GM21447 (cell line): ENCODE results near the gene ARHGAP26.
A peak's percentile ranks its signal among the peaks of the same experiment; 100 is the strongest.

Experiments used
- ATAC-seq: cut with Tn5 transposase; IDR thresholded peaks from one replicate; pipeline ENCODE4 v1.9.1; 2021; ENCODE audit not compliant: unreplicated experiment

The ARHGAP26 gene

DNA sequence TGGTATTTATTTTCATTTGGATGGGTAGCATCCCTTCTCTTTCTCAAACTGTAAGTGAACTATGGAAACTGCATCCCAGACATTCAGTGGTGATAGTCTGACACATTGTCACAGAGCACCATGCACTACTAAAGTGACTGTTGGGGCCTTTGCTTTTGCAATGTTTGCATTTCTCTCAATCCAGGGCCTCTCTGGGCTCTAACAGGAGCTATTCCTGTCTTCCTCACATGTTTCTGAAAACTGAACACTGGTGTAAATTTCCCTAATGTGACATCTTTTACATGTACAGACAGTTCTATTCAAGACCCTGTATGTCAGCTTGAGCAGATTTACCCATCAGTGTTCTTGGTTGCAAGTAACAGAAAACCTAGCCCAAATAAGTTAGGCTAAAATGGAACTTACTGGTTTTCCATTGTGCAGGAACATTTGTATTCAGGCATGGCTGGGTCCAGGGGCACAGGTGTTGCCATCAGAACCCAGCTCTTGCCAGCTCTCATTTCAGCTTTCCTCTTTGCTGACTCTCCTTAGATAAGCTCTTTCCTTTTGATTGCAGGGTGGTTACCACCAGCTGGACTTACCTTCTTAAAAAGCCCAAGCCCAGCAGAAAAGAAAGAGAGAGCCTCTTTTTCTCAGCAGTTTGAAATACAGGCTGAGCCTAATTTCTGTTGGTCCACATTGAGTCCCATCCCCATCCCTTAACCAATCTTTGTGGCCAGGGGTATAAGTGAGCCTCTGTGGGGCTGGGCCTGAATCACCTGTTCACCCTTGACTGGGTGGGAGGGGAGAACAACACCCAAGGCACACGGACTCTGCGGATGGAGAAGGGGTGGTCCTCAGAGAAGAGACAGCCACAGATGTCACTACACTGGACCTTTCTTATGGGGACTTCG is 399.0 kb downstream of the ARHGAP26 start:
- ATAC-seq: no peak

DNA sequence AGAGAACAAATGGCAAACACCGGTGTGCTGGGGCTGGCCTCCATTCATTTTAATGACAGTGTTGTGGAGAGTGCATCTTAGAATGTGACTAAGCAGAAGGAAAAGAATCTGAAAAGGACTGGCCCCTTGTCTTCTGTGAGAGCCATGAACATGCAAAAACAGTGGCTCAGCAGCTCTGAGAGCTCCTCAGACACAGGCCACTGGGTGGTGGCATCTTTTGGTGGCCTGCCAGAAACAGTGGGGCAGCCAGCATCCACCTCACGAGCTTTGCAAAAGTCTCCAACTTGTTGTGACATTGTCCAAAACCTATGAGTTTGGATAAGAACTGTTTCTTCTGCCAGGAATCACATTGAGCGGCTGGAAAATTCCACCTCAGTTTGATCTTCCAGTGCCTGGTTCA is 399.9 kb downstream of the ARHGAP26 start:
- ATAC-seq: no peak

DNA sequence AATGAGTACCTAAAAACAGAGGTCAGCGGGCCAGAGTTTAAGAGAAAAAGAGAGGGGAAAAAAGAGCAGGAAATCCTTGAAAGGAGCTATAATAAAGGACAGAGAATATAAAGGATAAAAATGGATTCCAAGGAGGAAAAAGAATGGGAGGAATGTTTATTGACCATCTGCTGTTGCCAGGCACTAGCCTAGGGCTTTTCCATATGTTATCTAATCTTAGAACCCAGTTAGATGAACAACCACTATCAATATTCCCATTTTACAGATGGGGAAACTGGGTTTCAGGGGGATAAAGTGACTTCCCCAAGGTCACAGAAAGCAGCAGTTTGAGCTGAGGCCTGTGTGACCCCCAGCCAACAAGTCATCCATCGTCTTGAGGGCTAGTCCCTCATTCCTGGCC is 400.8 kb downstream of the ARHGAP26 start:
- no peak for ATAC-seq

- ATAC-seq: no peak
These were observed 402.6 kb downstream of the ARHGAP26 start for GRCh38 chr5:143172739-143173138.

DNA sequence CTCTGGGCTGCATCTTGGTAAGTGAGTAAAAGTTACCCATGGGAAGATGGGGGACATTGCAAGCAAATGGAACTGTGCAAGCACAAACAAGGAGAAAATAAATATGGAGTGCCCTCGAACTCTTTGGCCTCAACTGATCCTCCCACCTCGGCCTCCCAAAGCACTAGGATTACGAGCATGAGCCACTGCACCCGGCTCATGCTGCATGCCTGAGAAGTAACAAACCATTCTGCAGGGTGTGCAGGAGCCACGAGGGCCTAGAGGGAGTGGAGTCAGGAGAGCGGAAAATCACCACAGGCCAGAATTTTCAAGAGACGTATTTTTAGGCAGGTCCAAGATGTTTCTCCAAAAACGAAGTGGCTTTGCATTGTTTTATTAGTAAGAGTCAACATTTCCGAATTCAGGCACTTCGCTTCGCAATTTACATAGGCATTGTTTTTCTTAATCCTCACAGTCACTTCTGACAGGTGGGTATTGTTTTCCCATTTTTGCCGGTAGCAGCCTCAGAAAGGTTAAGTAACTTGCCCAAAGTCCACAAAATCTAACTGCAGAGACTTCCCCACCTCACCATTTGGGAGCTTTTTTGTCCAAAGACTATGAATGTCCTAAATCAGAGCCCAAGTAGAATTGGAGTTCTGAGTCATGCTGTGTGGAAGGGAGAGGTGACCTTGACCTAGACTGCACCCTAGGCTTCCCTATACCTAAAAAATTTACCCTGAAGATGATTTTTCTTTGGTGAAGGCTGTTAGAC is 403.1 kb downstream of the ARHGAP26 start:
- ATAC-seq: no peak

GRCh38 chr5:143174714-143175398 is 404.7 kb downstream of the ARHGAP26 start:
- peak; percentile 97 for ATAC-seq

GRCh38 chr5:143176048-143176447 is 405.9 kb downstream of the ARHGAP26 start:
- ATAC-seq: no peak

DNA sequence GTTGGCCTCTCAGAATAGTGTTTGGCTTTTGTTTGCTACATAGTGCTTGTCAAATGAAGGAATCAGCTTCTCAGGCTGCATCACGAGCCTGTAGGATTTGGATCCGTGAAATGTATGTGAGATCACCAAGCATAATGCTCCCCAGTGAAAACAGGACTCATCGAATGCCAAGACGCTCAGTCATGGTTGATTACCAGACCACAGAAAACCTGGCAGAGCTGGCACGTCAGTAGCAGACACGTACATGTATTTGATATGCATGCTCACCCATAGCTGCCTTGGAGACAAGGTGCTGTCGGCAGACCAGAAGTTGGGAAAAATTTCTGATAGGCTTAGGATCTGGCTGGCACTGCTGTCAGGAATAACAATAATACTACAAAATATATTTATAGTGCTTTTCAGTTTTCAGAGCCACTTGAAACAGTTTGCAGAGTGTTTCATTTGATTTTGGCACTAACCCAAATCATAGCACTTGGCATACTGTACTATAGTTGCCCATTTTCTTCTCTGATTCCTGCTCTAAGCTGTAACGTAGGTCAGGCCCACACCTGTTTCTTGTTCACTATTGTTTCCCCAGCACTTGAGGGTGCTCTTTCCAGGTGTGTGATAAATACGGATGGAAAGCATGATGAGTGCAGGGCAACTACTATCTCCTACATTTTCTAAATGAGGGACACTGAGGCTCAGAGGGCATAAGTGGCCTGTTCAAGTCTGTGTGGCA is 407.2 kb downstream of the ARHGAP26 start:
- no peak for ATAC-seq

GRCh38 chr5:143179126-143179740 is 409.1 kb downstream of the ARHGAP26 start:
- no peak for ATAC-seq

- ATAC-seq: no peak
These were observed 410.6 kb downstream of the ARHGAP26 start for GRCh38 chr5:143180751-143181150.

GRCh38 chr5:143181173-143181572 is 411.0 kb downstream of the ARHGAP26 start:
- ATAC-seq: no peak

DNA sequence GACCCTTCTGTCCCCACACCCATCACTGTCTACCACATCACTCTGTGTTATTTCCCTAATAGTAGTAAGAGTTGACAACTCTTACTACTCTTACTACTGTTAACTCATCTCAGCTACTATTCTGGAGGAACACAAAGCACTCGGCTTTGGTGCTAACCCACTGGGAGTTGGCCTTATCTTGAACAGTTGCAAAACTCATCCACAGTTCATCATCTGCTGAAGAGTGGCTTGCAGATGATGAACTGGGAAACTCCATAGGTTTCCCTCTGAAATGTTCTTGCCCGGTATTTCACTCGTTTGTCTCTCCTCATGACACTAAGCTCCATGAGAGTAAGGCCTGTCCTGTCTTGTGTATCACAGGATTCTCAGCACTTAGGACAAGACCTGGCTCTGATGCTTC is 411.9 kb downstream of the ARHGAP26 start:
- ATAC-seq: no peak

- ATAC-seq: peak; percentile 65
These were observed 413.0 kb downstream of the ARHGAP26 start for GRCh38 chr5:143182901-143183820.

DNA sequence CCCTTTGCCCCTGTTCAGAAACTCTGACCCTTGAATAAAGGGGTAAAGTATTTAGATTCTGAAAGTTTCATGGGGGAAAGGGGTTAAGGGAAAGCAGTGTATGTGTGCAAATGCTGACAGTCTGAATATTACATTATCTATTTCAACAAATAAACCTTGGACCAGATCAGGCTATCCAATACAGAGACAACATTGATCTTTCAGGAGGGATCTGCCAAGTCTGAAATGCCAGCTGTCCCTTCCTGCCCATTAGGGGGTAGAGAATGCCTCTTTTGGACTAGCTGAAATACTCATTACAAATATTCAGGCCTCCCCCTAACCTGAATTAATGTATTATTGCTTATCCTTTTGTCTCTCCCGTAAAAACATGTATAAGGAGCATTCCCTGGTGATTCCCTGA is 413.8 kb downstream of the ARHGAP26 start:
- ATAC-seq: no peak

DNA sequence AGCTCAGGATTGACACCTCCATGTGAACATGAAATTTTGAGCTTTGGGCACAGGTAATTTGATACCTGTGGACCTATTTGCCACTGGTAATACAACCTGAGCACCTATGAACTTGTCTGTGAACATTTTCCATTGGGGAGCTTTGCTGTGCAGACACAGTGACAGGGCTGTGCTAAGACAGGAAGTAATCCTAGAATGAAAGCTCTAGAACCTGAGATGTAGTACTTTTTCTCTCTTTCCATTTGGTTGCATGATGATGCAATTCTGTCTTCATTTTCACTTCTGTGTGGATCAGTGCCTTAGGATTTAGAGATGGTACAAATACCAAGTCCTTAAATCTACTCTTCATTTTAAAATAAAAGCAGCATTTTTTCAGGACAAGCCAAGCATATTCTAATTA is 416.4 kb downstream of the ARHGAP26 start:
- peak; percentile 42 for ATAC-seq

DNA sequence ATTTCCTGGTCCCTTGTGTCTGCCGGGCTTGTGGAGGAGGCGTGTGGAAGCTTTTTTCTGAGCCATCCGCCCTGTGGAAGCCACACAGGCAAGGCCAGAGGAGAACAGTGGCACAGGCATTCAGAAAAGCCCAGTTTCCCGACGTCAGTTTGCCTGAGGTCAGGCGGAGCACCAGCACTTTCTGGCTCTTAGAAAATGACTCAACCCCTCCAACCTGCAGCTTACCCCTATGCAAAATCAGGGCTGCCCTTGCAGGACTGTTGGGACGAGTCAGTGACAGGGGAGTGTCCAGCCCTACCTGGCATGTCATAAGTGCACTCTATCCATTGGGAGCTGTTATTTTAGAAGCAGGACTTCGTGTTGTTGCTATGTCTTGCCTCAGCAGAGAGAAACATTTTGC is 417.3 kb downstream of the ARHGAP26 start:
- no peak for ATAC-seq

- no peak for ATAC-seq
These were observed 417.9 kb downstream of the ARHGAP26 start for GRCh38 chr5:143188083-143188482.

DNA sequence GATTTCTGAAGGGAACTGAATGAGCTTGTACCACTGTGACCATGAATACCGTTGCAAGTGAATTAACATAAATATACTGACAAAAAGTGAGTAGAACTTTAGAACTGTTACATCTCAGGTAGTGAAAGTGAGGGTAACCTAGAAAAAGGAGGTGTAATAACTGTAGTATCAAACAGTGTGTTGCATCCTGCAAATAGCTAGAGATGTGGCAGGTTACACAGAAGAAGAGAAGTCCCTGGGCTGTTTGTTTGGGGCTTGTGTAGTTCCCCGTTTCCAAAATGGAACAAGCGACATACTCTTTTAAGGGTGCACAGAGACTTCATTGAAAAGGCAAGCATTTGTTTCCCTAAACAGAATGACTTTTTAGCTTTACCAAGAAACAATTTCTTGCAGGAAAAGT is 418.5 kb downstream of the ARHGAP26 start:
- ATAC-seq: no peak

- ATAC-seq: no peak
These were observed 420.2 kb downstream of the ARHGAP26 start for GRCh38 chr5:143190260-143190810.
